Cardiac muscle cell (in vitro differentiated cells and primary cell): Measurements from ENCODE around the gene CYP3A4. TPM values are rescaled to one million over a fixed set of nuclear protein-coding genes. Genes with fewer than 3 reads are reported as not detected.
A peak's percentile ranks its signal among the peaks of the same experiment; 100 is the strongest.

Source experiments
- DNase-seq, 2 donors: peaks; one replicate each; pipeline versions ENCODE4 v3.0.0 to v3.0.0-alpha.2; 2010 to 2017; ENCODE audit warnings: low read depth in 1 of 2, low spot score in 1 of 2
- H3K27ac ChIP-seq: fragments of 200-600 bp; sonication (generic); 2 replicates; pipeline ENCODE4 v1.5.1; 2016
- H3K27me3 ChIP-seq: fragments of 200-600 bp; sonication (generic); 2 replicates; pipeline ENCODE4 v1.6.0; 2016; ENCODE audit warnings: control low read depth
- H3K36me3 ChIP-seq: fragments of 200-600 bp; sonication (generic); 2 replicates; pipeline ENCODE4 v1.5.1; 2016; ENCODE audit warnings: control low read depth
- H3K4me1 ChIP-seq: fragments of 200-600 bp; sonication (generic); 2 replicates; pipeline ENCODE4 v1.8.1; 2017; ENCODE audit warnings: low read depth, mild to moderate bottlenecking, mixed run types
- H3K4me3 ChIP-seq: fragments of 200-600 bp; sonication (generic); 2 replicates; pipeline ENCODE4 v1.5.1; 2016; ENCODE audit warnings: mild to moderate bottlenecking
- H3K9me3 ChIP-seq: fragments of 200-600 bp; sonication (generic); 2 replicates; pipeline ENCODE4 v1.5.1; 2017; ENCODE audit warnings: low read depth, mild to moderate bottlenecking, control low read depth
- CTCF ChIP-seq: IDR thresholded peaks from 2 replicates; pipeline ENCODE4 v1.5.1; 2012; ENCODE audit warnings: low read depth, mild to moderate bottlenecking, low read length
- polyA plus RNA-seq: library from polyadenylated mRNA; unstranded; fragments of >200 nt; fragmentation: Nextera tagmentation; extraction: Ambion mirVana; gene quantifications from 2 replicates; pipeline ENCODE4 v1.2.1, GENCODE V29; 2016
- total RNA-seq: library from RNA; depleted of rRNA; stranded (reverse); fragments of >200 nt; gene quantifications from 2 replicates; pipeline ENCODE4 v1.2.3, GENCODE V29; 2016

The CYP3A4 gene
- total and polyA plus RNA-seq, 2 experiments from 2014 or later = not detected

DNA sequence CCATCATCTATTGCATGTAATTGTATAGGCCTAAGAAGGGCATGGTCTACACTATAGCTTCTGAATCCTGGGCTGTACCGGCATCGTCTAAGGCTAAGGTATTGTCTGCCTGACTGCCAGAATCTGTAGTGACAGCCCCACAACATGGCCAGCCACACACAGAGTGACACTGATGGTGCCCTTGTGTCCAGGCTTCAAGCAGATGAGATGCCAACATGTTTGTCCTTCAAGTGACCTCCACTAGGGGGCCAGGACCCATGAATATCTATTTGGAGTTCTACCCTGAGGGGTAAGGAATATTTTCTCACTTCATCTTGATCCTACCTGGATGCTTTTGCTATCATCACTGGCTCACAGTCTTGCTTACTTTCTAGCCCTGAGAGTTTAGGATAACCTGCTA is 50.5 kb downstream of the CYP3A4 start:
- Histone ChIP-seq H3K27me3 (no peaks in the 10 kb centered on the region), H3K27ac (no peak overlapping the region), H3K9me3 (no peaks in the 10 kb centered on the region), H3K36me3 (no peaks in the 10 kb centered on the region), H3K4me1 (peaks cover 5% of the 10 kb centered on the region), H3K4me3 (no peak overlapping the region)
- DNase-seq = no peak
- TF ChIP-seq CTCF = peak; percentile 22

DNA sequence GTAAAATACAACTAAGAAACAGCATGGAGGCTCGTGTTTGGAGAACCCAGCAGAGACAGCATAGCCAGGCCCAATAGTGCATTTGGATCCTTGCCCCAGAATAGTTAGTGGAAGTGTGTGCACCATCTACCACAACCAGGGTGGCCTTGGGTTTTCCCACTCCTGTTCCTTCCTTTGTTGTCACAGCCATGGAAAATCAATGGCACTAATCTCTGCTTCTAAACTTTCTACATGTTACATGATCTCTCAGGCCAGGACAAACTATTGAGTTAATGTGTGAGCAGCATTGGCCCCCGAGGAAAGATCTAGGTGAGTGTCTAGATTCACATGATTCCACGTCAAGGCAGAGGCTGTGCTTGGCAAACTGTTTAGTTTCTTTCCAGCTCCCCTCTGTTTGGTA is 51.0 kb downstream of the CYP3A4 start:
- Histone ChIP-seq H3K27me3 (no peaks in the 10 kb centered on the region), H3K4me3 (no peak overlapping the region), H3K27ac (no peak overlapping the region), H3K36me3 (no peaks in the 10 kb centered on the region), H3K9me3 (no peaks in the 10 kb centered on the region), H3K4me1 (peaks cover 5% of the 10 kb centered on the region)
- no peak for DNase-seq
- no peak for TF ChIP-seq CTCF

DNA sequence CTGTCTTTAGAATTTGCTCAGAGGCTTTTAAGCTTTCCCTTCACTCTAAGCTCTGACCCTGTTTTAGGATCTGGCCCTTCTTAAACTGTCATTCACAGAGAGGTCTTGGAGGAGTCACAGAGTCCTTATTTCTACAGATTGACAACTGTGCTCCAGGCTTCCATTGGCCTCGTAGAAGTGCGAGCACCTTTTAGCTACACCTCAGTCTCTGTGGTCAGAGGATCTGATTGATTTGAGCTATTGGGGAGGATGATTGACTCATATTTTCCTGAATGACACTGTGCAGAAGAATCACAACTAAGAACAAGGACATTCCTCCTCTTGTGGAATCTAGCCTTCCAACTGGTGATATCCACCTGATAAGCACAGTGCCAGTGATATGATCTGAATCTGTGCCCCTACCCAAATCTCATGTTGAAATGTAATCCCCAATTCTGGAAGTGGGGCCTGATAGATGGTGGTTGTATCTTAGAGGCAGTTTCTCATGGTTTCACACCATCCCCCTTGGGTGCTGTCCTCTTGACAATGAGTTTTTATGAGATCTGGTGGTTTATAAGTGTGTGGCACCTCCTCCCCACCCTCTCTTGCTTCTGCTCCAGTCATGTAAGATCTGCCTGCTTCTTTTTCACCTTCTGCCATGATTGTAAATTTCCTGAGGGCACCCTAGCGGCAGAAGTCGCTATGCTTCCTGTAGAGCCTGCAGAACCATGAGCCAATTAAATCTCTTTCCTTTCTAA is 52.2 kb downstream of the CYP3A4 start:
- TF ChIP-seq CTCF = no peak
- Histone ChIP-seq H3K27me3 (no peaks in the 10 kb centered on the region), H3K4me3 (no peak overlapping the region), H3K36me3 (no peaks in the 10 kb centered on the region), H3K9me3 (no peaks in the 10 kb centered on the region), H3K4me1 (peaks cover 5% of the 10 kb centered on the region), H3K27ac (no peak overlapping the region)
- DNase-seq = no peak

- H3K4me3 ChIP-seq = no peak overlapping the region
- no peak overlapping the region for H3K27ac ChIP-seq
- DNase-seq = no peak
- no peaks in the 10 kb centered on the region for H3K36me3 ChIP-seq
- H3K9me3 ChIP-seq = no peaks in the 10 kb centered on the region
- no peaks in the 10 kb centered on the region for H3K27me3 ChIP-seq
- no peak for TF ChIP-seq CTCF
- H3K4me1 ChIP-seq = peaks cover 5% of the 10 kb centered on the region
Observed at GRCh38 chr7:99730992-99731391, 53.0 kb downstream of the CYP3A4 start.

- Histone ChIP-seq H3K4me1 (peaks cover 5% of the 10 kb centered on the region), H3K4me3 (no peak overlapping the region), H3K27me3 (no peaks in the 10 kb centered on the region), H3K9me3 (no peaks in the 10 kb centered on the region), H3K27ac (no peak overlapping the region), H3K36me3 (no peaks in the 10 kb centered on the region)
- no peak for DNase-seq
- no peak for TF ChIP-seq CTCF
Observed at GRCh38 chr7:99730238-99730810, 53.7 kb downstream of the CYP3A4 start.
